ENCODE measurements around the gene ITIH5. TPM values are rescaled to one million over a fixed set of nuclear protein-coding genes. Genes with fewer than 3 reads are reported as not detected.

Gene ITIH5
- total RNA-seq, 2 experiments from 2014 or later: not detected

- intact Hi-C loops (cut with micrococcal nuclease; ENCODE audit: unreplicated experiment): loop anchor here (5.0 to 10.0 kb wide), 2 partner anchors 105 to 287 kb away; partner anchors contain the start of gene TAF3
- H3K27ac ChIP-seq (ENCODE audit: low read depth, low read length, poor library complexity, severe bottlenecking): no peak overlapping the region
- CTCF ChIA-PET (ENCODE audit: unreplicated experiment): interaction anchor here (1.0 kb wide), 1 partner anchor 159 kb away, joined by 4 read pairs; no protein-coding TSS in a partner anchor
- POLR2A ChIA-PET: no interaction called here
- no peak overlapping the region for H3K4me3 ChIP-seq (ENCODE audit: low read depth, low read length, poor library complexity, severe bottlenecking)
- H4K20me1 ChIP-seq (ENCODE audit: insufficient read depth, low read length): no peaks in the 10 kb centered on the region
- H3K9me2 ChIP-seq (ENCODE audit: insufficient read depth, low read length): no peaks in the 10 kb centered on the region
- no peaks in the 10 kb centered on the region for H3K36me3 ChIP-seq (ENCODE audit: insufficient read depth, low read length)
- H3K9me3 ChIP-seq (ENCODE audit: low read length): no peaks in the 10 kb centered on the region
- peaks cover 7% of the 10 kb centered on the region for H3K4me1 ChIP-seq (ENCODE audit: insufficient read depth, low read length, poor library complexity, severe bottlenecking)
- H3K79me2 ChIP-seq (ENCODE audit: insufficient read depth, low read depth, low read length): no peaks in the 10 kb centered on the region
- no peak for DNase-seq (ENCODE audit: low spot score)
- H2AFZ ChIP-seq (ENCODE audit: low read length): no peak overlapping the region
- H3K4me2 ChIP-seq (ENCODE audit: low read length): no peak overlapping the region
- BruUV-seq (replicated peaks): no TSS peak
- TF ChIP-seq CTCF (conservative IDR thresholded peaks at IDR 0.05; ENCODE audit: low read length): no peak
- TF ChIP-seq EZH2phosphoT487 (IDR thresholded peaks at IDR 0.05; ENCODE audit: borderline replicate concordance, low read depth, low read length): no peak
These were observed 139.3 kb downstream of the ITIH5 start for GRCh38 chr10:7527468-7527867.

DNA sequence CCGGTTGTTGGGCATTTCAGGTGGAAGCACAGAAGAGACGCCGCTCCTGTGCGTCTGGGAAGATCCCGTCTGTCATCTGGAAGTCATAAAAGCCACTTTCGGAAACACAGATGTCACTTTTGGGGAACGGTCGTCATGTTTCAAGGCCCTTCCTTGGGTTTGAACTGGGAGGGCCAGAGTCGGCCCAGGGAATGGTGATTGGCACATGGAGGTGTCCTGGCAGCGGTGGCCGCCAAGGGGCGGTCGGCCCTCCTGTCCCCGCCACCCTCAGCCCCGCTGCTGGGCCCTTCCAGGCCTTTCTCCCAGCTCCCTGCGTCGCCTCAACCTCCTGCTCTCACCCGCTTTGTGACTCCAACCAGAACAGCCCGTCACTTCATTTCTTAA is 140.8 kb downstream of the ITIH5 start:
- Histone ChIP-seq H3K9me3 (ENCODE audit: low read length) (no peaks in the 10 kb centered on the region), H3K4me3 (ENCODE audit: low read depth, low read length, poor library complexity, severe bottlenecking) (no peak overlapping the region), H2AFZ (ENCODE audit: low read length) (no peak overlapping the region), H4K20me1 (ENCODE audit: insufficient read depth, low read length) (no peaks in the 10 kb centered on the region), H3K9me2 (ENCODE audit: insufficient read depth, low read length) (no peaks in the 10 kb centered on the region), H3K79me2 (ENCODE audit: insufficient read depth, low read depth, low read length) (no peaks in the 10 kb centered on the region), H3K4me1 (ENCODE audit: insufficient read depth, low read length, poor library complexity, severe bottlenecking) (peaks cover 8% of the 10 kb centered on the region), H3K4me2 (ENCODE audit: low read length) (no peak overlapping the region), H3K27ac (ENCODE audit: low read depth, low read length, poor library complexity, severe bottlenecking) (no peak overlapping the region), H3K36me3 (ENCODE audit: insufficient read depth, low read length) (no peaks in the 10 kb centered on the region)
- CTCF ChIA-PET (ENCODE audit: unreplicated experiment): interaction anchor here (0.6 to 1.2 kb wide), 5 partner anchors 18 to 161 kb away, joined by 3 to 5 read pairs (median 4); no protein-coding TSS in a partner anchor
- intact Hi-C loops (cut with micrococcal nuclease; ENCODE audit: unreplicated experiment): loop anchor here (5.0 to 10.0 kb wide), 2 partner anchors 104 to 289 kb away; partner anchors contain the start of gene TAF3
- BruUV-seq (replicated peaks): no TSS peak
- no peak for DNase-seq (ENCODE audit: low spot score)
- POLR2A ChIA-PET: interaction anchor here (0.5 to 1.2 kb wide), 2 partner anchors 233 to 347 kb away, joined by 3 to 4 read pairs; no protein-coding TSS in a partner anchor
- TF ChIP-seq CTCF (conservative IDR thresholded peaks at IDR 0.05; ENCODE audit: low read length): no peak
- no peak for TF ChIP-seq EZH2phosphoT487 (IDR thresholded peaks at IDR 0.05; ENCODE audit: borderline replicate concordance, low read depth, low read length)

DNA sequence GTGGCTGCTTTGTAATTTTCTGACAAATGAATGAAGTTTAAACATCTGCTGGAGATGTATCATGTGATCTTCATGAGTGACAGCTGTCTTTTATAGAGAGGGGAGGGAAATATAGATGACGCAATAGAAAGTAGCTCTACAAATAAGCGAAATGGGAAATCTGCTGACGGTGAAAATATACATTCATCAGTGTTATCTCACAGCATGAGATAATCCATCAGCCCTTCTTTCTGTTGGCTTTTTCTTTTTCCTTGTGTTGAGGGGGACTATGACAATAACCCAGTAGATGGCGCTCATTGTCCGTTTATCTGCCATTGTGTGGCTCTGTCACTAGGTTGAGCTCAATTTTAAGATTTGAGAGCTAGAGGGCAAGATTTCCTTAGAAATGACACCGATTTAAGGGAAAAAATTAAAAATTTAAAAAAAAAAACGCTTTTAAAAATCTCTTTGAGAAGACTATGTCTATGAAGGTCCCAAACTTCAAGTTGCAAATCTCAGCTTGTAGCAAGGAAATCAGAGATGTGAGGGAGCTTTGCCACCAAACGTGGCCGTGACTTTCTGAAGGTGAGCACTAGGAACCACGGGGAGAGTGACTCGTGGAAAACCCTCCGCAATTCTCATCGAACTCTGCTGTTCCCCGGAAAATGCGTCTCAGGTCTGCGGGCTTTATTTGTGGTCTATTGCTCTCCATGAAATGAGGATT is 141.3 kb downstream of the ITIH5 start:
- Histone ChIP-seq H3K4me1 (ENCODE audit: insufficient read depth, low read length, poor library complexity, severe bottlenecking) (peaks cover 13% of the 10 kb centered on the region), H4K20me1 (ENCODE audit: insufficient read depth, low read length) (no peaks in the 10 kb centered on the region), H3K9me3 (ENCODE audit: low read length) (no peaks in the 10 kb centered on the region), H3K9me2 (ENCODE audit: insufficient read depth, low read length) (no peaks in the 10 kb centered on the region), H3K79me2 (ENCODE audit: insufficient read depth, low read depth, low read length) (no peaks in the 10 kb centered on the region), H3K36me3 (ENCODE audit: insufficient read depth, low read length) (no peaks in the 10 kb centered on the region), H3K4me2 (ENCODE audit: low read length) (peak overlapping the region; percentile 35), H3K4me3 (ENCODE audit: low read depth, low read length, poor library complexity, severe bottlenecking) (no peak overlapping the region), H2AFZ (ENCODE audit: low read length) (peak overlapping the region; percentile 81), H3K27ac (ENCODE audit: low read depth, low read length, poor library complexity, severe bottlenecking) (no peak overlapping the region)
- peak; percentile 83 for DNase-seq (ENCODE audit: low spot score)
- intact Hi-C loops (cut with micrococcal nuclease; ENCODE audit: unreplicated experiment): loop anchor here (1.0 to 10.0 kb wide), 4 partner anchors 98 to 289 kb away; partner anchors contain the start of gene TAF3
- ChIA-PET CTCF (ENCODE audit: unreplicated experiment) (interaction anchor here (0.6 to 1.2 kb wide), 7 partner anchors 17 to 226 kb away, joined by 3 to 5 read pairs (median 3); no protein-coding TSS in a partner anchor), POLR2A (interaction anchor here (0.5 to 1.2 kb wide), 4 partner anchors 8 to 346 kb away, joined by 3 to 4 read pairs (median 3); no protein-coding TSS in a partner anchor)
- no TSS peak for BruUV-seq (replicated peaks)
- no peak for TF ChIP-seq EZH2phosphoT487 (IDR thresholded peaks at IDR 0.05; ENCODE audit: borderline replicate concordance, low read depth, low read length)
- TF ChIP-seq CTCF (conservative IDR thresholded peaks at IDR 0.05; ENCODE audit: low read length): peak; percentile 99

Data from OCI-LY7 (cell line).